Erythroblast (primary cell): ENCODE data around the gene TMEM150C.
"Not testable (repeated sequence)": the region's sequence is repeated elsewhere in the genome, so short reads cannot be mapped to it uniquely, and the experiment has no call there.

Experiments
- DNase-seq, 2 experiments: peaks; one replicate each; lab custom pipeline; 2025; lab: John Stamatoyannopoulos, UW
- GATA1 ChIP-seq: IDR thresholded peaks from 2 replicates; pipeline ENCODE4 v1.6.1; 2011; ENCODE audit warnings: low read depth, mild to moderate bottlenecking, control low read depth, low read length, moderate library complexity
- POLR2A ChIP-seq: IDR thresholded peaks from 2 replicates; pipeline ENCODE4 v1.6.1; 2011; ENCODE audit warnings: mild to moderate bottlenecking, low read length

TMEM150C gene

GRCh38 chr4:82585690-82586435, 24.1 kb upstream of the TMEM150C start:
- DNase-seq = no peak
- TF ChIP-seq POLR2A (no peak), GATA1 (no peak)

- DNase-seq = peak in 1 of 2 experiments; percentile 5
- TF ChIP-seq POLR2A = no peak
- no peak for TF ChIP-seq GATA1
Observed at GRCh38 chr4:82584931-82585330, 23.1 kb upstream of the TMEM150C start.

GRCh38 chr4:82583897-82584587, 22.3 kb upstream of the TMEM150C start:
- no peak for DNase-seq
- TF ChIP-seq POLR2A (no peak), GATA1 (no peak)

- TF ChIP-seq GATA1 (no peak), POLR2A (no peak)
- DNase-seq = no peak
Observed at GRCh38 chr4:82579932-82580331, 18.1 kb upstream of the TMEM150C start.

GRCh38 chr4:82578935-82579334, 17.1 kb upstream of the TMEM150C start:
- TF ChIP-seq POLR2A = no peak
- no peak for TF ChIP-seq GATA1
- no peak for DNase-seq

GRCh38 chr4:82577451-82577850, 15.7 kb upstream of the TMEM150C start:
- DNase-seq = no peak
- no peak for TF ChIP-seq GATA1
- TF ChIP-seq POLR2A = no peak

- TF ChIP-seq GATA1 = no peak
- no peak for TF ChIP-seq POLR2A
- no peak for DNase-seq
Observed at GRCh38 chr4:82569727-82570126, 7.9 kb upstream of the TMEM150C start.

GRCh38 chr4:82569076-82569475, 7.3 kb upstream of the TMEM150C start:
- TF ChIP-seq POLR2A (no peak), GATA1 (no peak)
- no peak for DNase-seq

- DNase-seq = no peak
- no peak for TF ChIP-seq POLR2A
- no peak for TF ChIP-seq GATA1
Observed at GRCh38 chr4:82567444-82567843, 5.7 kb upstream of the TMEM150C start.

GRCh38 chr4:82562564-82562854, 721 bp upstream of the TMEM150C start:
- DNase-seq = no peak
- TF ChIP-seq GATA1 (no peak), POLR2A (no peak)

GRCh38 chr4:82560853-82561785, 669 bp downstream of the TMEM150C start:
- no peak for TF ChIP-seq GATA1
- TF ChIP-seq POLR2A = no peak
- no peak for DNase-seq

GRCh38 chr4:82559735-82560120, 2.1 kb downstream of the TMEM150C start:
- TF ChIP-seq POLR2A (no peak), GATA1 (no peak)
- no peak for DNase-seq

GRCh38 chr4:82559090-82559734, 2.6 kb downstream of the TMEM150C start:
- not testable (repeated sequence) for DNase-seq

GRCh38 chr4:82555276-82555675, 6.5 kb downstream of the TMEM150C start:
- no peak for DNase-seq
- TF ChIP-seq POLR2A (no peak), GATA1 (no peak)

- no peak for DNase-seq
- TF ChIP-seq GATA1 (no peak), POLR2A (no peak)
Observed at GRCh38 chr4:82553020-82553419, 8.8 kb downstream of the TMEM150C start.
